Stimulated activated CD8-positive, alpha-beta memory T cell treated with anti-CD3 and anti-CD28 coated beads, Interleukin-7, amount 100 ng/mL, for 1 hour (primary cell): ENCODE data around the gene TMCC1.
"Not testable (repeated sequence)": the region's sequence is repeated elsewhere in the genome, so short reads cannot be mapped to it uniquely, and the experiment has no call there.

Experiments used
- DNase-seq, 2 donors: peaks; one replicate each; pipeline ENCODE4 v3.0.0-alpha.2; 2020; ENCODE audit warnings: low read depth in 2 of 2

TMCC1 gene

DNA sequence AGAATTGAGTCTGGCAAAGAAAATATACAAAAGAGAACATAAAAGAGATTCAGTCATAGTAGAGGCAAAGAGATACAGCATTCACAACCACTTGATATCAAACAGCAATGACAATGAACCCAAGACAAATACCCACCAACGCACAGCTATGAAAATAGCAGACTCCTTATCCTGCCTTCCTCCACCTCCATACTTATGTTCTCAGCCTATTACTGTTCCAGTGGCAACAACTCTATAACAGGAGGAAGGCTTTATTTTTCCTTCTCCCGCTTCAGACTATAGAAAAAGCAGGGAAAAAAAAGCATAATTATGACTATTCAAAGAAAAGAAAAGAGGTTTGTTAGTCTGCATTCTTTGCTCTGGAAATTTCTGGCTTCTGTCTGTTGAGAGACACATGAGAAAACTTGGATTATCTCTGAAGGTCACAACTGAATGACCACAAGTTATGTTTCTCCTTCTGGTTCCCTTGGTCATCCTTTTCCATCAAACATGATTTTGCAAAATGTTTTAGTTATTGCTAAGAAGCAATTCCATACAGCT is 205.9 kb downstream of the TMCC1 start:
- no peak for DNase-seq

DNA sequence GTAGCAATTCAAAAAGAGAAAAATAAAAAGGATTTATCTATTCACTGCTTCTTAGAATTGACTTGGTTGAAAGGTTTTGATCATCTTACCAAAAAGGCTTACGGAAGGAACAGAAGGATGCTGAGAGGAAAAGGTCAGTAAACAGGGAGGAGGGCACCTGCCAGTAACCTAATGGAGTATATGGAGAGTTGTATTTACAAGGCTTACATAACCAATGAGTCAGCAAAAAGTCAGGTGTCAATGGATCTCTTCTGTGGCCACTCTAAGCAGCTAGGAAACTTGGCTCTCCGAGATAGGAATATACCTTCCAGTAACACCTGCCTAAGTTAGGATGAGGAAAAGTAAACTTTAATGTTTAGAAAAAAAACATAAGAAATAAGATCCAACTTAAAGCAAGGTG is 206.6 kb downstream of the TMCC1 start:
- no peak for DNase-seq

DNA sequence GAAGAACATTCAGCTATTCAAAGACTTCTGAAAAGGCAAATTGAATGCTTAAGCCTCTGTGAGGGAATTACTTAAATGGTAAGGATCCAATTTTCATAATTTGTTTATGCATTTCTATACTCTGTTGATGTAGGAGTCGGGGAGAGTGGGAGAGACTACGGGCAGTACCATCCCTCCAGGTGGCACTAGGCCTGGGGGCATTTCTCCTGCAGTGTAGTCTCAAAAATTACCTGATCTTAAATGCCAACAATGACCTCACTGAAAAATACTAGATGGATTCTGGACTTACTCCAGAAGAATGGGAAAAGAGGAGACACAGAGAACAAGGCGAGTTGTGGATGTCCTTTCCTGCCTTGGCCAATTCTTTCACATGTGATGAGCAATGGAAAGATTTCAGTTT is 209.2 kb downstream of the TMCC1 start:
- no peak for DNase-seq

DNA sequence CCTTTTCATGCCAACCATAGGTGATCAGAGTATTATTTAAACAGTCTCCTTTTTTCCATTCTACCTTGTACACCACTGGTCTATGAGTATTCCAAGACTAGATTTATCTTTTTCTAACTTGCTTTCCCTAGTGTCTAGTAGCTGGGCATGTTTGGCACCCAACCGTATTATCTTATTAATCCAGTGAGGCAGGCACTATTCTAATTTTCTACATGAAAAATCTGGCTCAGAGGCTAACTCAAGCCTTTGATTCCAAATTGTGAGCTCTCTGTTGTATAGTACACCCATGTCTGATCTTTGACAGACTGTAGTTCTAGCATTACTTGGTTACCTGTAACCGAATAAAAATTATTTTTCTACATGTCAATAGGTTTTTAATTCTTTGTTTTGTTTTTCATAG is 210.3 kb downstream of the TMCC1 start:
- no peak for DNase-seq

DNA sequence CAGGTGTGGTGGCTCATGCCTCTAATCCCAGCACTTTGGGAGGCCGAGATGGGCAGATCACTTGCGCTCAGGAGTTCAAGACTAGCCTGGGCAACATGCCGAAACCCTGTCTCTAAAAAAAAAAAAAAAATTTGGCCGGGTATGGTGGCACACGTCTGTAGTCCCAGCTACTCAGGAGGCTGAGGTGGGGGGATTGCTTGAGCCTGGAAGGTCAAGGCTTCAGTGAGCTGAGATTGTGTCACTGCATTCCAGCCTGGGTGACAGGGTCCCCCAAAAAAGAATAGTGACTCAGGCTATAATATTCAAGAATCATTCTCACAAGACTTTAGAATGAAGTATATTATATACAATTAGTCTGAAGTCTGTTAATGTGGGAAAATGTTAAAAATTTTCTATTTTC is 216.5 kb downstream of the TMCC1 start:
- DNase-seq = no peak

DNA sequence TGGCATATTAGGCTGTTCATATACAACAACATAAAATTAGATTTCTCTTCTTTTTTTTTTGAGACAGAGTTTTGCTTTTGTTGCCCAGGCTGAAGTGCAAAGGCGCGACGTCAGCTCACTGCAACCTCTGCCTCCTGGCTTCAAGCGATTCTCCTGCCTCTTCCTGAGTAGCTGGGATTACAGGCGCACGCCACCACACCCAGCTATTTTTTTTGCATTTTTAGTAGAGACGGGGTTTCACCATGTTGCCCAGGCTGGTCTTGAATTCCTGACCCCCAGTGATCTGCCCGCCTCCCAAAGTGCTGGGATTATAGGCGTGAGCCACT is 218.8 kb downstream of the TMCC1 start:
- DNase-seq = not testable (repeated sequence)

DNA sequence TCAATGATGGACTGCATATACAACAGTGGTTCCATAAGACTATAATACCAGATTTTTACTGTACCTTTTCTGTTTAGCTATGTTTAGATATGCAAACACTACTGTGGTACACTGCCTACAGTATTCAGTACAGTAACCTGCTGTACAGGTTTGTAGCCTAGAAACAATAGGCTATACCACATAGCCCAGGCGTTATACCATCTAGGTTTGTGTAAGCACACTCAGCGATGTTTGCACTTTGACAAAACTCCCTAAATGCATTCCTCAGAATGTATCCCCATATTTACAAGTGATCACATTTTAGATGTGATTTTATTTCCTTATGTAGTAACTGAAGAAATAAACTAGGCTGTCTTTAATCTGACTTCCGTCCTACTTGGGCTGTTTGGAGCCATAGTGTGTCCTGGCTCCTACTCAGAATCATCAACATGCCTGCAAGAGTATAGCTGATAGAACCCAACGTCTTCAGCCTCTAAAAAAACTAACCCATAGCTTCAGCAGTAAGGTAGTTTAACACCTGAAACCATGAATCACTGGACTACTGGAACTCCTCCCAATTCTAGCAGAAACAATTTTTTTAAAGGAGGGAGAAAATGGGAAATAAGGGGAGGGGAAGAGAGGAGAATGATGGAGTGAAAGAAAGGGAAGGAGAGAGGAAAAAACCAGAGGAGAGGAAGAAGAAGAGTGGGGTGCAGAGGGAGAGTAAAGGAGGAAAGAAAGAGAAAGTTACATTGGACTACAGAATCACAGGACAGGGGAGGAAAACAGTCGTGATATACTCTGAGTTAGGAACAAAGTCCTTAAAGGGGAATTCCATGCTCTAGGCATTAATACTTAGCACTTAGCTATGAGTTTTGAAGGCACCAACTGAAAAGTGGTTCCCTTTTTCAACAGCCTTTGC is 219.4 kb downstream of the TMCC1 start:
- DNase-seq = no peak

DNA sequence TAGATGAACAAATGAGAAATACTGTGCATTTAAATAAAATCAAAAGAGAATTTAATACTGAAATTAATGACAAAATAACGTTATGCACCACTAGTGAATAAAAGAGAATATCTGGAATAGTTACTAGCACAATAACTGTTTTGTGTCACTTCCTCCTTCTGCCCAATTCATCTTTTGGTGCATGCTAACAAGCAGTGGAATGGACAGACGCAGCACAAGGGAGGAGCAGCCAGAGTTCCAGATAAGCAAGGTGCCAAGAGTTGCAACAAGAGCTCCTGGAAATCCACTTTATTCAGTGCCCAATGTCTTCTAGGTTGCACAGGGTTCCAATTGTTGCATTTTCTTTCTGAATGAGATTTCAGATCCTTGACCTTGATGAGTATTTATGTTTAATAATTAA is 220.5 kb downstream of the TMCC1 start:
- no peak for DNase-seq

DNA sequence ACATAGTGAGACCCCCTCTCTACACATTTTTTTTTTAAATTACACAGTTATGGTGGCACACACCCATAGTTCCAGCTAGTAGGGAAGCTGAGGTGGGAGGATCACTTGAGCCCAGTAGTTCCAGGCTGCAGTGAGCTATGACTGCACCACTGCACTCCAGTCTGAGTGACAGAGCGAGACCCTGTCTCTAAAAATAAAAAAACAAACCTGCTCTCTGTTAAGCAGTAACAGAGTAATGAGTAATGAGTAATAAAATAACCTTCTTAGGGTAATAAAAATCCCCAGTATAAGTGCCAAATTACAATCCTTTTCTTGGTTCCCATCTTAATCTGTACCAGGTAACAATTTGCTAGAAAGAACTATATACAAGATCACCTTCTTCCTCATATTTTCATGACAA is 221.1 kb downstream of the TMCC1 start:
- DNase-seq = no peak

DNA sequence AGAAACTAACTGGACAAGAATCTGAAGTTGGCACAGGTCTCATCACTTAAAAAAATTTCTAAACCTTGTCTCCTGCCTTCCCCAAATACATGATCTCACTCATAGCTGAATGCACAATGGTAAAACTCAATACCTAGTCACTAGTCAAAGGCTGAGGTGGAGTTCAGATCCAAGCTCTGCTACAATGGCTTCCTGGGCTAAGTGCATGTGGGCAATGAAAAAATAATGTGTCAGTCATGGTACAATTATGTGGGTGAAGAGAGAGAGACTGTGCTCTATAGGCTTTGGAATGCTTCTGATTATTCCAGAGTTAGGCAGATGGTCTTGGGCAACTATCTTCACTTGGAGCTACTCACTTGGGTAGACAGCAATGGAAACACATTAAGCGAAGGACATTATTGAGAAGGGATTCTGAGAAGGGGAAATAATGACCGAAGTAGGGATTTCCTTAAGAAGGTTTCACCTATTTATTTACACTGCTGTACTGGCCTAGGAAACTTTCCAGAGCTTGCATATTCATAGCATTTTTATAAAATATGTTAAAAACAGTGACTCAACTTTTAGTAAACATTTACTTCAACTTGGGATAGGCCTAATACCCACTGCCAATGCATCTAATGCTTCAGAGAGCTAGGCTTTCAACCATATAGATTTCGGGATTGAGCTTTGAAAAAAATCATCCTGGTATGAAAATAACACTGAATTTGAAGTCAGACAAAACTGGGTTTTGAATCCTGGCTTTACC is 228.3 kb downstream of the TMCC1 start:
- DNase-seq = no peak

DNA sequence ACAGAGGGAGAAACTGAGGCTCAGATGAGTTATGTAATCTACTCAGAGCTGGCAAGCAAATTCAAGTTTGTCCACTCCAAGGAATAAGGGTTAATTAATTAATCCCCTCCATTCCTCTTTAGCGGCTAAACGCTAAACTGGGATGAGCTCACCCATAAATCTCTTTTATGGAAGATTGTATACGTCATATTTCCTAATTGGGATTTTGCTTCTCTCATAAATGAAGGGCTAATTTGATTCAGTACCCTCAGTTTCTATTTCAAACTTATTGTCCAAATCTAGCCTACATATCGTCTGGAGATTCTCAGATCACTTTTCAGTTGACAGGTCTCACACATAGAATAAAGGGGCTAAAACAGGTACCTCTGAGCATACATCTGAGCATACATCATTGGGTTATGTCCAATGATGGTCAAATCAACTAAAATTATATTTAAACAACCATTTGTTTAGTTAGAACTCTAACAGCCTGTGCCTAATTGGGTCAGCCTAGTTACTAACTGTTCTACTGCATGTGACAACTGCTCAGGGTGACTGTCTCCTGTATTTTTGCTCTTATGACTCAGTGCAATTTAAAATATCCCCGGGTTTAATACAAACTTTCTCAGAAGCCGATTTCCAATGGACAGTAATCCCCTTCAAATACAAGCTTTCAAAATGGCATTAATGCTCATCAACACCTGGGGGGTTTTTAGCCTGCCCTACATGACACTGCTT is 229.4 kb downstream of the TMCC1 start:
- DNase-seq = no peak

DNA sequence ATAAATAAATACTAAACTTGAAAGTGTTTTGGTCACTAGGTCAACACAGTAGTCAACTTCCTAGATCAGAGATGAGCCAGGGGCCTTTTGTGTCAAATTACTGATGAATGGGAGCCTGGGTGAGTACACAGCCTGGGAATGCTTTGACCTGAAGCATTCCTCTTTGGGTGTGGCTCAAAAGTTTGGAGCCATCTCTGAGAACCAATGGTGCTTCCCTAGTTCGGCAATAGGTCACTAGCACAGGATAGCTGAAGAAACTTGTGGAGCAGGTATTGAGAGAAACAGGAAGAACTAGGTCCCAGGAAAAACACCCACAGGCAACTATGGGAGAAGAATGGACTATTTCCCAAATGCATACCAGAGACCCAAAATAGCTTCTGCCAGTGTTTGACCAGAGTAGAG is 230.5 kb downstream of the TMCC1 start:
- no peak for DNase-seq

DNA sequence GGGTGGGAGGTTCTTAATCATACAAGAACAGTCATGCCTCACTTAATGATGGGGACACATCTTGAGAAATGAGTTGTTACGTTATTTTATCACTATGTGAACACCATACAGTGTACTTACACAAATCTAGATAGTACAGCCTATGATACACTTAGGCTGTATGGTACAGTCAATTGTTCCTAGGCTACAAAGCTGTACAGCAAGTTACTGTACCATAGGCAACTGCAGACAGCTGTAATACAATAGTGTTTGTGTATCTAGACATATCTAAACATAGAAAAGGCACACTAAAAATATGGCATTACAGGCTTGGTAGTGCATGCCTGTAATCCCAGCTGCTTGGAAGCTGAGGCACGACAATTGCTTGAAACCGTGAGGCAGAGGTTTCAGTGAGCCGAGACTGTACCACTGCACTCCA is 231.3 kb downstream of the TMCC1 start:
- no peak for DNase-seq

DNA sequence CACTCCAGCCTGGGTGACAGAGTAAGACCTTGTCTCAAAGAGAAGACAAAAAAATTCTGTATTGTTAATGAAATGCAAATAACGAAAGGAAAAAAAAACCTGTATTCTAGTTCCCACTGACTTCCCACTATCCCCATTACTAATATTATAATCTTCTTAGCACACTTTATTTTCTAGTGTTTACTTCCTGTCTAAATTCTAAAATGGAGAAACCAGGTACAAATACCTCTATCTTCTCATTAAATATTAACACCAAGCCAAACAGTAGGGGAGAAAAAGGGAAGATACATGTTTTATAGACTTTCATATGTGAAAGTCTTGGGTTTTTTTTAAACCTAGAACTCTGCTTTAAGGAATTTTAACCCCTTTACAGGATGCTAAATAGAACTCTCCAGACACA is 231.7 kb downstream of the TMCC1 start:
- DNase-seq = no peak

DNA sequence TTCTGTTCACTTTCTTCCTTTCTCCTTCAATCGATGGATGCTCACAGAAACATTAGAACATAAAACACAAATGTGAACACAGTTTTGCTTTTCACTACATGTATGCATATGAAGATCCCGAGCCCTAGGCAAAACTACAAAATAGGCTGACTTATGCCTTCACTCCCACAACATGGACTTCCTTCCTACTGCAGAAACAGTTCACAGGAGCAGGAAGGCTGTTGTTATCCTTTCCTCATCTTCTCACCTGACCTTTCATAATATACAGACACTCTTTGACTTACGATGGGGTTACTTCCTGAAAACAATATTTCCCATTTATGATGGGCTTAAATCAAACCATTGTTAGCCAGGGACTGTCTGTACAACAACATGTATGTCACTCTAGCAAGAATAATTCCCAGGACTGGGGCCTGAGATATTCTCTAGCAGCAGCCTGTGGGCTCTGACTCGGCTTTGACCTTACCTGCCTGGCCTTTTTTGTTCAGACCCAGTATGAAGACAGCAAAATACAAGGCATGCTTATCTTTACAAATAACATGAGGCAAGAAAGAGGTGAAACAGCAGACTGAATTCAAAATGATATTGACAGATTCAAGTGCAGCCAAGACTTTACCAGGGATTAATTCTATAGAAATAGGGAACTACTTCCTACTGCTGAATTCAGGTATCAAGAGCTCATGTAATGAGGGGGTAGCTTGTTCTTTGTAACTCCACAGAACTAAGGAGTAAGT is 235.2 kb downstream of the TMCC1 start:
- no peak for DNase-seq

DNA sequence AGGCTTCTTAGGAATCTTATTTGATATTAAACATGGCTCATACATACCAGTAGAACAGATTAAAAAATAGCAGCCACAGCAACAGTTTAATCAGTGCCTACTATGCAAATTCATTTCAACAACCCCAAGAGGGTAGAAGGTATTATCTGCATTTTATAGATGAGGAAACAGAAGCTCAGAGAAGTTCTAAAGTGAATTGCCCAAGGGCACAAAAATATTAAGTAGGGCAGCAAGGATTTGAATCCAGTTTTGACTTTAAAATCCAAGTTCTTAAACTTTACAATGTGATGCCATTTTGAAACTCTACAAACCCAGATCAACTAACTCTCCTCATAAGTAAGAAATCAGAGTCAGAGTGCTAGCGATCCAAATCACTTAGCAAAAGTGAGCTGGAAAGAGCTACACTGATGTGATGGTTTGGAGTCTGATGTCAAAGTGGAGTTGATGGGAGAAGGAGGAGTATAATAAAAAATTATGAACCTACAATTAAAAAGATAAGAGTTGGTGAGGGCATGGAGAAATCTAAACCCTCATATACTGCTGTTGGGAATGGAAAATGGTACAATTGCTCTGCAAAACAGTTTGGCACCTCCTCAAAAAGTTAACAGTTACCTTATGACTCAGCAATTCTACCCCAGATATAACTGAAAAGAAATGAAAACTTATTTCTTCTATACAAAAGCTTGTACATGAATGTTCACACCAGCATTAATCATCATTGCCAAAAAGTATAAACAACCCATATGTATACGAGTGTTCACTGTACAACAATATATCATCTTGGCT is 236.1 kb downstream of the TMCC1 start:
- DNase-seq = no peak

DNA sequence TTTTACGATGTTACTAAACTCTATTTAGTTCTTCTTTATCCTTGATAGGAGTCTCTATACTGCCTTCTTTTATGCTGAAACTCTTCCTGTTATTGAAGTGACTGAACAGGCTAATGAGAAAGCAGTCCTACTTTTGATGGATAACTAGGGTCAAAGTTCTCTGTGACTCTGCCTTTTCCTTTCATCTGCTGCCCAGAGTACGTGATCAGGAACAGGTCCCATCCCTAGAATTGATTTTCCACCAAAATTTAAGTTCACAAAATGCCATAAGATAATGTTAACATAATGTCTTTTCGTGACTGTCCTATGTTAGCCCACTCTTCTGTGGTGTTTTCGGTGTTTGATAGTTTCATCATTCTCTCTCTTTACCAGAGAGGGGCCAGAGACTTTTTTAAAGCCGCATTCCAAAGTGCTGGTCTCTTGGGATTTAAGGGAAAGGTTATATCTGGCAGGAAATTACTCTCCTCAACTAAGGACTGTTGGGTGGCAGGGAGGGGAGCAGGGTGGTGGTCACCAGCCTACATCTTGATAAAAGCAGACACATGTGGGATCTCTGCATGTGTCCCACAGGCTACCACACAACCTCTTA is 236.8 kb downstream of the TMCC1 start:
- no peak for DNase-seq

DNA sequence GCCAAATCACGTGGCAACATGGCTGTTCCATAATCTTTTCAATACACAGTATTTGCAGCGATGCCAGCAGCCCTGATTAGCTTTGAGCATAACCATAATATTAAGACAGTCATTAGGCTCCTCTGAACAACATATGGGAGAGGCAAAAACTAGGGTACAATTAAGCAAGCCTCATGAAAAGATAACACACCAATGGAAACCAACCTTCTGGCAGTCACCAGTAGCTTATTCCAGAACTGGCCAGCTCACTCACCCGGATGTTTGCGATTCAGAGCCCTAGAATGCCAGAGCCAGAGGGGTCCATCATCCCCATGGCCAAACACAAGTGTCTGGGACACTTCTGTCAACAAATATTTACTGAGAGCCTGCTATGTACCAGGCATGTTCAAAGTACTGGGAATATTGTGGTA is 238.2 kb downstream of the TMCC1 start:
- no peak for DNase-seq

DNA sequence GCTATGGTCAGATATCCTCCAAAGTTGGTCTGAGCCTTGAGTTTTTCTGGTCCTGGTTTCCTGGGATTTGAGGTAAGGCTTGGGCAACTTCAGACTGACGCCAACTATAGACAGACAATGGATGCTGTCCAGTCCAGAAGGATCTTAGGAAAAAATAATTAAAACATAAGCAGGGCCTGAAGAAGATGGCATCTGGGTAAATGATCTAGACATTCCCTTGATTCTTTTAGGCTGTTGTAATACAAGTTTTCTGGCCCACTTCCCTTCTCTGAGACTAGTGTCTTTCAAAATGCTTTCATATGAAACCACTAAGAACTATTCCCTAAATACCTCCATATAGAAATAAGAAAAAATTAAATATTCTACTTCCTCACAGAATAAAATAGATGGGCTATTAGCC is 239.4 kb downstream of the TMCC1 start:
- no peak for DNase-seq

DNA sequence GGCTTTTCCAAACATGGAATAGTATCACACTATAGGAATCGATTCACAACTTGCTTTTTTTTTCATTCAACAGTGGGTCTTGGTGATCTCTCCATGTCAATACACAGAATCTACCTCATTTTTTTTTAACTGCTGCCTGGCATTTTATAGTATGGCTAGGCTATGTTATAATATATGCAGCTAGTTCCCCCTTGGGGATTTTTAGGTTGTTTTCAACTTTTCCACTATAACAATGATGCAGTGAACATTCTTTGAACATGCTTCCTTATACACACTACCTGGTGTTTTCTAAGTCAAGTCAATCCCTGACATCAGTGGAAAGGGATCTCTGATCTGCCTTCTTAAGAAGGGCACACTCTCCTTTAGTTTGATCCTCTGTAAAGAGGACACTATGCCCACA is 240.5 kb downstream of the TMCC1 start:
- no peak for DNase-seq
